Endometrium (tissue), 2 donors: ENCODE measurements around the gene ACTR6.
"Not testable (repeated sequence)": the region's sequence is repeated elsewhere in the genome, so short reads cannot be mapped to it uniquely, and the experiment has no call there.

Source experiments
- FAIRE-seq: peaks from 2 replicates; lab custom pipeline; 2012; peaks lifted over from hg19 to GRCh38; lab: Jason Lieb, UNC
- donor health status: control.
- donor health status: control.

Gene ACTR6

GRCh38 chr12:100222173-100222572 is 21.6 kb downstream of the ACTR6 start:
- not testable (repeated sequence) for FAIRE-seq

- no peak for FAIRE-seq
These were observed 24.9 kb downstream of the ACTR6 start for GRCh38 chr12:100225491-100225890.

- FAIRE-seq, result no peak
These were observed 28.5 kb downstream of the ACTR6 start for GRCh38 chr12:100229036-100229635.

- FAIRE-seq, result no peak
These were observed 29.3 kb downstream of the ACTR6 start for GRCh38 chr12:100229876-100230275.

- not testable (repeated sequence) for FAIRE-seq
These were observed 31.3 kb downstream of the ACTR6 start for GRCh38 chr12:100231873-100232272.

GRCh38 chr12:100234166-100234565 is 33.6 kb downstream of the ACTR6 start:
- FAIRE-seq, result no peak

DNA sequence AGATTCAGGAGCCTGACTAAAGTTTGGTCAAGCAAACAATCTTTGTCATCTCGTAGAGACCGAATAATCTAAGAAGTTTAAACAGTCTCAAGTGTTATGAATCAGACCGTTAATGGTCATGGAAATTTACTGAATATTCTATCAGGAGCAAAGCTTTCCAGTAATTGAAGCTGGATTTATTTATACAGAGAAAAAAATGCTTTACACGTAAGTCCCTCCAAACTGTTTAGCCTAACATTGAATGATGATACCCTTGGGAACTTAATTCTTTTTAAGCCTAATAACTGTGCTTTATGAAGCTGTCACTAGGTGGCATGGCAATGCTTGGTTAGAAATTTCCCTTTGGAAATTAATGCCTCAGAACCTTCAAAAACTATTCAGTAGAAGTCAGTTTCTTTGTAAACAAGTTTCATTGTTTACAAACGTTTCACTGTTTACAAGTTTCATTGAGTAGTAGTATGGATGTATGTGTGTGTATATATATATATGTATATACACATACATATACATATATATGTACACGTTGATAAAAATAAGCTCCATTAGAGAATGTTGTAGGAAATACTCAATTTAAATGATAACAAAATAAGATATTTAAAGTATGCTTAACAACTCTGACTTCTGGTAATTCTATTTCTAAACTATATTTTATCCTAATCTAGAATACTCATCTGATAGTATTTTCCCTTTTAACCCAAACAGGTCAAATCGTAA is 34.1 kb downstream of the ACTR6 start:
- FAIRE-seq, result peak; percentile 79

DNA sequence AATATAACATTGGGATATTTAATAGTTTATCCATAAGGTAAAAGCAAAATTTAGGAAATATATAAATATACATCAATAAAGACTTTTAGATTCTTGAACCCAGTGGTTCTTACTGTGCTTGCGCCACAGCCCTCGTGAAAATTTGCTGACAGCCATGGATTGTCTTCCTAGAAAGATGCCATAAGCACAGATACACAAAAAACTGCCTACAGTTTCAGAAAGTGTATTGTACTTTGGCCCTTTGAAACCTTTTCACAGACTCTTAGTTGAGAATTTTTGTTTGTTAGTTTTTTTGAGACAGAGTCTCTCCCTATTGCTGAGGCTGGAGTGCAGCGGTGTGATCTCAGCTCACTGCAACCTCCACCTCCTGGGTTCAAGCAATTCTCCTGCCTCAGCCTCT is 38.2 kb downstream of the ACTR6 start:
- FAIRE-seq, result no peak

- FAIRE-seq, result no peak
These were observed 39.0 kb downstream of the ACTR6 start for GRCh38 chr12:100239589-100239988.

DNA sequence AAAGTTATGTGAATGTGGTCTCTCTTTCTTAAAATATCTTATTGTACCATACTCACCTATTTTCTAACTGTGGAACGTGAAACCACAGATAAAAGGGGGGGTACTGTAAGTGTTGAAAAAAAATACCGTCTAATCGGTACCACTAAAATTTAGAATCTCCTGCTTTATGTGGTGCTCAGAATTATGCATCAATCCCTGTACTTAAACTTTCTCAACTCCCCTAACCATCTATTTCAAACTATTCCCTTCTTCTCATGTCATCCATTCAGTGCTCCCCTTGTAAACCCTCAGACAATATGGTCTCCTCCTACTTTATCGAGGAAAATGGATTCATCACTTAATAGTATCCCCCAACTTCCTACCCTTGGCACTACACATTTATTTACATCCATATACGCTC is 42.5 kb downstream of the ACTR6 start:
- no peak for FAIRE-seq

GRCh38 chr12:100247765-100248164 is 47.1 kb downstream of the ACTR6 start:
- no peak for FAIRE-seq

DNA sequence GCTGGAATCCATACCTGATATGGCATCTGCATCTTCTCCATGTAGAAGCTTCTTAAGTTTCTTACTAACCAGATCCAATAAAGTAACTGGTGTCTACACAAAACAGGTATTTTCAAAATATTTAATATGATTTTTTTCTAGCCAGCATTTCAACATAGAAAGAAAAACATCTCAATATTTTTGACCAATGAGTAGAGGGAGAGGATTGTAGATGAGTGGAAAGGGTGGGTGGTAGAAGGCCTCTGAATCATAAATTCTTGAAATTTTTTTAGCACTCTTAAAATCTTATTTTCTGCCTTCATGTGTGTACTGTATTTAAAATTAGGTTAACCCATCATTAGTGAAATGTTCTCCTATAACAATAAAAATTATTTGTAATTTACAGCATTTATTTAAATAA is 48.3 kb downstream of the ACTR6 start:
- FAIRE-seq, result no peak

DNA sequence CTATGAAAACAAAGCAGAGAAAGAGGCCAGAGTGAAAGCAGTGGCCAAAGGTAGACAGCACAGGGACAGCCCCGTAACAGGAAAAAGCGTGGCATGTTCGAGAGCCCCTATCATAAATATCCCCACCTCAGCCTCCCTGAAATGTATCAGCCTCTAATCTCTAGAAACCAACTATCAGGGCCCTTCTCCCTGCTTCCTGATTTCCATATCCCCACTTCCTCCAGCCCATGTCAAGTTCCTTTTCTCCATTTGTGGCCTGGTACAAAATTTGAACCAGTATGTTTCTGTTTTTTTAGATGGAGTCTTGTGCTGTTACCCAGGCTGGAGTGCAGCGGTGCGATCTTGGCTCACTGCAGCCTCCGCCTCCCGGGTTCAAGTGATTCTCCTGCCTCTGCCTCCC is 49.3 kb downstream of the ACTR6 start:
- no peak for FAIRE-seq

DNA sequence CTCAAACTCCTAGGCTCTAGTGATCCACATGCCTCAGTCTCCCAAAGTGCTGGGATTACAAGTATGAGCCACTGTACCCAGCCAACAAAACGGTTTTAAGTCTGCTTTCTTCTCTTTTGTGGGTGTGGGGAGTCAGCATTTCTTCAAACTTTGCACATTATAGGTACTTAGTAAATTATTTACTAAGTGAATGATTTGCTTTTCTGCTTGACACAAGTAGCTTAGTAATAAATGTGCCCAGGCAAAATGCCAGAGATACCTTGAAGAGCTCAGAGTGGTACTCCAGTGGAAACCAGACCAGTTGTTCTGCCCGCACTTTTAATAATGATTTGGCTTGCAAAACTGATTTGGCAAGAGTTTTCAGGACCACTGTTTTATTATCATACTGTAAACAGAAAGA is 51.3 kb downstream of the ACTR6 start:
- FAIRE-seq, result no peak

- no peak for FAIRE-seq
These were observed 52.8 kb downstream of the ACTR6 start for GRCh38 chr12:100253437-100253836.

- FAIRE-seq, result no peak
These were observed 54.3 kb downstream of the ACTR6 start for GRCh38 chr12:100254876-100255275.

GRCh38 chr12:100258127-100258526 is 57.5 kb downstream of the ACTR6 start:
- no peak for FAIRE-seq

GRCh38 chr12:100263131-100263530 is 62.5 kb downstream of the ACTR6 start:
- FAIRE-seq, result no peak

DNA sequence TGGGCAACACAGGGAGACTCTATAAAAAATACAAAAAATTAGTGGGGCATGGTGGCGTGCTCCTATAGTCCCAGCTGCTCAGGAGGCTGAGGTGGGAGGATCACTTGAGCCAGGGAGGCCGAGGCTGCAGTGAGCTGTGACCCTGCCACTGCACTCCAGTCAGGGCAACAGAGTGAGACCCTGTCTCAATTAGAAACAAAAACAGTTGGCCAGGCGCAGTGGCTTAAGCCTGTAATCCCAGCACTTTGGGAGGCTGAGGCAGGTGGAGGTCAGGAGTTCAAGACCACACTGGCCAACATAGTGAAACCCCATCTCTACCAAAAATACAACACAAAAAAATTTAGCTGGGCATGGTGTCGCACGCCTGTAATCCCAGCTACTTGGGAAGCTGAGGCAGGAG is 64.5 kb downstream of the ACTR6 start:
- not testable (repeated sequence) for FAIRE-seq

GRCh38 chr12:100265732-100266584 is 65.3 kb downstream of the ACTR6 start:
- FAIRE-seq, result no peak

DNA sequence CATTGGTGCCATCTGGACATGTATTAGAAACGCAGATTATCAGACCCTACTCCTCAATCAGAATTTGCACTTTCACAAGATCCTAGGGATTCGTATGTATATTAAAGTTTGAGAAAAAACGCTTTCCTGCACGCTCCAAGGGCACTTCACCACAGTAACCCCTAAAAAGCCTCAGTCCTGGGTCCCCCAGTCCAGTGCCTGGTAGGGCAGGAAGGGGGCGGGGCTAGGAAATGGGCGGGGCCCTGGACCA is 65.9 kb downstream of the ACTR6 start:
- FAIRE-seq, result no peak

DNA sequence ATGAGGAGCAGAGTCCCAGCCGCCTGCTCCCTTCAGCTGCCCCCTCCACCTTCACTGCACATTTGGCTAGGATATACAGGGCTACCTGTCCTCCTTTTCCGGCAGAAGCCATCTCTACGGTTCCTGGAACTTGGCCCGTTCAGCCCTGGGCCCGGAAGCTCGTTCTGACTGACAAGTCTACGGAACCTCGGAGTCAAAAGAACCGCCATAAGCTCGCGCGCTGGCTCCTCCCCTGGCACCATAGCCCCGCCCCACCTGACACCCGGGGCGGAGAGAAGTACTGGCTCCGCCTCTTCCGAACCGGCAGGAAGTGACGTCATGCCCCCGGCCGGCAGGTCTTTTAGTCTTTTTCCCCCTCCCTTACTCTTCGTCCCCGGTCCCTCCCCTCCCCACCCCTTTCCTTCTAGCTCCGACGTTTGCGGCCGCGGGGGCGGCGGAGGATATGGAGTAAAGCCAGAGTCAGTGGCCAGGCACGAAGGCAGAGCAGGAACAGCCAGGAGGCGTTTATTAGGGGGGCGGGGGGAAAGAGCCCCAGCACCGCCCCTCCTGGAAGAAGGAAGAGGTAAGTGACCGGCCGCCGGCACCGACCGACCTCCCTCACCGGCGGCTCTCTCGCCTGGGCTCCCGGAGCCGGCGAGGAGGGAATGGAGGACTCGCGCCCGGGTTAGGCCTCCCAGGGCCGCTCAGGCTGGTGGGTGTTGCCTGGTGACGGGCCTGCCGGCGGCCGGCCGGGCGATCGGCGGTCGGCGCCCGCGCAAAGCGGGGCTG is 66.4 kb downstream of the ACTR6 start, which contains the start of the genes DEPDC4 and SCYL2:
TSS of gene DEPDC4 (minus strand) at position 245 of the 768 bp plus-strand sequence. CDS start at position 242, 3 bp downstream.
TSS of gene SCYL2 (plus strand) at position 343 of the 768 bp plus-strand sequence. CDS start 15,794 bp downstream, outside the sequence.
- FAIRE-seq, result peak; percentile 80
